Activated CD4-positive, alpha-beta T cell treated with anti-CD3 and anti-CD28 coated beads, Interleukin-2, amount 50 U/mL, for 48 hours (primary cell): ENCODE measurements around the gene C19orf73.
A peak's percentile ranks its signal among the peaks of the same experiment; 100 is the strongest.
"Not testable (repeated sequence)": the region's sequence is repeated elsewhere in the genome, so short reads cannot be mapped to it uniquely, and the experiment has no call there.

Source experiments
- DNase-seq, 2 experiments: peaks; one replicate each; pipeline ENCODE4 v3.0.0-alpha.2; 2020

Gene C19orf73

GRCh38 chr19:49148784-49149651, 30.1 kb upstream of the C19orf73 start:
- DNase-seq = peak; percentile 87 to 91

- no peak for DNase-seq
Observed at GRCh38 chr19:49148044-49148682, 29.2 kb upstream of the C19orf73 start.

GRCh38 chr19:49146408-49146770, 27.4 kb upstream of the C19orf73 start:
- DNase-seq = not testable (repeated sequence)

DNA sequence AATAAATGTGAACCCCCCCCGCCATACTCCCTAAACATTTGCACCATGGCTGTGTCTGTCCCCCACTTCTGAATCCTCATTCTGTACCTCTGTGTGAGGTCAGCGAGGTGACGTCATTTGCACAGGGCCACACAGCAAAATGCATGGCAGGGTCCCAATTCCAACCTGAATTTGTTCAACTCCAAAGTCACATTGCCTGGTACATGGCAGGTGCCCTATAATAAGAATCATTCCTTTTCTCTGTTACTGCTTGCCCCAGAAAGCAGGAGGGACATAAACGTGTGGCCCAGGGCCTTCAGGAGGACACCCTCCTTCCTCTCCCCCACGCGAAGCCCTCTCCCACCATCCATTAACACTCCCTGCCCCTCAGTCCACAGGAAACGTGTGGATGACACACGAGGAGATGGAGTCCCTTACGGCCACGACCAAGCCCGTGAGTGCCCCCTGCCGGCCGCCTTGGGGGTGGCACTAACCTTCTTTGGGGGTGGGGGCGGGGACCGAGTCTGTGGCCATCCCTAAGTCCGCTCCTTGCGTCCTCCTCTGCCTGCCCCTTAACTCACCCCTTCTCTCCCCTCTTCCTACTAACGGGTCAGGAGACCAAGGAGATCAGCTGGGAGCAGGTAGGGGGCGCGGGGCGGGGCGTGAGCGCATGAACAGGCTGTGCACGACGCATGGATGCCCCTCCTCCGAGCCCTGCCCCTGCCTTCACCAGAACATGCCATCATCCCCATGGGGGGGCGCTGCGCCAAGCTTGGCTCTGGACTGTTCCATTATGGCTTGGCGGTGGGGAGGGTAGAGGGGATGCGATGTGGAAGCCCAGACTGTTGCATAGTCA, 26.8 kb upstream of the C19orf73 start:
- peak; percentile 90 for DNase-seq

DNA sequence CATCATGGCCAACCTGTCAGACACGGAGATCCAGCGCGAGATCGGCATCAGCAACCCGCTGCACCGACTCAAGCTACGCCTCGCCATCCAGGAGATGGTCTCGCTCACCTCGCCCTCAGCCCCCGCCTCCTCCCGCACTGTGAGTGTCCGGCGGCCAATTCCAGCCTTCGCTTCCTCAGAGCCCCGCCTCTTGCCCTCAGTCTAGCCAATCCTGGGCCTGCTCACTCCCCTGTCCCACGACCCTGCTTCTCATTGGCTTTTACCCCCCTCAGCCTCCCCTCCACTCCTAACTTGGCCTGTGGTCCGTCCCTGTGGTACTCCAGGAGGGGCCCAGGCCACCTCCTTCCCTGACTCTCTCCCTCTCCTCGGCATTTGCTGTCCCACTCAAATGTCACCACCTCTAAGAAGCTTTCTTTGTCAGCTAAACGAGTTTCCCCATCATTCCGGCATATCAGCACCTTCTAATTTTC, 24.0 kb upstream of the C19orf73 start:
- peak; percentile 77 to 82 for DNase-seq

DNA sequence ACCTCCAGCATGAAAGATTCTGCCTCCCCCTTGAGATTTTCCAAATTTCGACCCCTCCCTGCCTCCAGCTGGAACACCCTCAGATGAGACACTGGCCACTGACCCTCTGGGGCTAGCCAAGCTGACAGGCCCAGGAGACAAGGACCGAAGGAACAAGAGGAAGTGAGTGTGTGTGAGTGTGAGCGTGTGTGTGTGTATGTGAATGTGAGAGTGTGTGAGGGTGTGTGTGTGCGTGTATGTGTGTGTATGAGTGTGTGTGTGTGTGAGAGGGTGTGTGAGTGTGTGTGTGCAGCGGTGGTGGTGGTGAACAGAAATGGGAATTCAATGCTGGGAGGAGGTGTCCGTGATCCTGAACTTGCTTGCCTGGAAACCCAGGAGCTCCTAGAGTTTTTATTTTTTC, 22.4 kb upstream of the C19orf73 start:
- DNase-seq = no peak

GRCh38 chr19:49140951-49141350, 22.0 kb upstream of the C19orf73 start:
- no peak for DNase-seq

- DNase-seq = no peak
Observed at GRCh38 chr19:49136771-49137171, 17.8 kb upstream of the C19orf73 start.

DNA sequence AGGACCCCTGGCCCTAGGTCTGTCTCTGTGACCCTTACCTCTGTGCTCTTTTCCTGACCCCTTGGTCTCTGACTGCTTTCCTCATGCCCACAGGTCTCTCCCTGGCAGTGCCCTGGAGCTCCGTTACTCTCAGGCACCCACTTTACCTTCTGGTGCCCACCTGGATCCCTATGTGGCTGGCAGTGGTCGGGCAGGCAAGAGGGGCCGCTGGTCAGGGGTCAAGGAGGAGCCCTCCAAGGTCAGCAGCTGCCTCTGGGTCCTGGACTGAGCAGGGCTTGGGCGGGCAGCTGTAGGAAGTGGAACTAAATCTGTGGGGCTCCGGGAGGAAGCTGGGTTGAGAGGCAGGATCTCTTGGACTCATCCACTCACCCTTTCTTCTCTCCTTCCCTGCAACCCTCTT, 16.7 kb upstream of the C19orf73 start:
- DNase-seq = no peak

- DNase-seq = peak; percentile 66 to 71
Observed at GRCh38 chr19:49133621-49134454, 14.9 kb upstream of the C19orf73 start.

DNA sequence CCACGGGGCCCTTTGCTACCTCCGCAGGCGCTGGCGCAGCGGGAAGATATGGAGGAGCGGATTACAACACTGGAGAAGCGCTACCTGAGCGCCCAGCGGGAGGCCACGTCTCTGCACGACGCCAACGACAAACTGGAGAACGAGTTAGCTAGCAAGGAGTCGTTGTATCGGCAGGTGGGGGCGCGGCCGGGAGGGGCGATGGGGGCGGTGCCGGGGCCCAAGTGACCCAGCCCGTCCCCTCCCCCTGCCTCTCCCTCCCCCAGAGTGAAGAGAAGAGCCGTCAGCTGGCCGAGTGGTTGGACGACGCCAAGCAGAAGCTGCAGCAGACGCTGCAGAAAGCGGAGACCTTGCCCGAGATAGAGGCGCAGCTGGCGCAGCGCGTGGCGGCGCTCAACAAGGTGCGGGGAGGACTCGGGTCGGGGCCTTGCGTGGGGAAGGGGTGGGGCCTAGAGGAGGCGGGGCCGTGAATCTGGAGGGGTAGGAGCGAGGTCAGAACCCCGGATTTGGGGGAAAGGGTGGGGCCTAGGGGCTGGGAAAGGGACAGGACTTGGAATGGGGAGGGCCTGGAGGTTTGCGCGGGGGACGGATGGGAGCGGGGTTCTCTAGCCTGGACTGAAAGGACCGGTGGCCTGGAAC, 14.1 kb upstream of the C19orf73 start:
- peak in 1 of 2 experiments; percentile 24 for DNase-seq

DNA sequence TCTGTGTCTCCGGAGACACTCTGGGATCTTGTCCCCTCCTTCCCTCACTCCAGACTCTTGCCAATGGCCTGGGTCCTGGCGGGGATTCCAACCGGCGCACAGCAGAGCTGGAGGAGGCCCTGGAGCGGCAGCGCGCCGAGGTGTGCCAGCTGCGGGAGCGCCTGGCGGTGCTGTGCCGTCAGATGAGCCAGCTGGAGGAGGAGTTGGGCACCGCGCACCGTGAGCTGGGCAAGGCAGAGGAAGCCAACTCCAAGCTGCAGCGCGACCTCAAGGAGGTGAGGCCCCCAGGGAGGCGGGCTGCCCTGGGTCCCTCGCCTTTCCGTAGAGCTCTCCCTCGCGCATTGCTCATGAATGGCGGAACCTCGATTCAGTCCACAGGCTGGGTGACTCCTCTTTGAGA, 11.4 kb upstream of the C19orf73 start:
- DNase-seq = no peak

DNA sequence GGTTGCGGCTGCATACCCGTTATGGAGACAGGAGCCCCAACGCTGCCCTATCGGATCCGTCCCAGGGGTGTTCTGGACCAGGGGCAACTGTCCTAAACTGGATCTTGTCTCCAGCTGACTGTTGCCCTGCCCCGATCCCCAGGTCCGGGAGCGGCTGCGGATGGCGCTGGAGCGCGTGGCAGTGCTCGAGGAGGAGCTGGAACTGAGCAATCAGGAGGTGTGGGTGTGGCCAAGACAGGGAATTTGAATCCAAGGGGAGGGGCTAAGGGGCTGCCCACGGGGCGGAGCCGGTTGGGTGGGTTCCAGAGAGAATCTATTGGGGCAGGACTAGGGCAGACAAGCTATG, 10.3 kb upstream of the C19orf73 start:
- no peak for DNase-seq

- DNase-seq = no peak
Observed at GRCh38 chr19:49128545-49129237, 9.7 kb upstream of the C19orf73 start.

DNA sequence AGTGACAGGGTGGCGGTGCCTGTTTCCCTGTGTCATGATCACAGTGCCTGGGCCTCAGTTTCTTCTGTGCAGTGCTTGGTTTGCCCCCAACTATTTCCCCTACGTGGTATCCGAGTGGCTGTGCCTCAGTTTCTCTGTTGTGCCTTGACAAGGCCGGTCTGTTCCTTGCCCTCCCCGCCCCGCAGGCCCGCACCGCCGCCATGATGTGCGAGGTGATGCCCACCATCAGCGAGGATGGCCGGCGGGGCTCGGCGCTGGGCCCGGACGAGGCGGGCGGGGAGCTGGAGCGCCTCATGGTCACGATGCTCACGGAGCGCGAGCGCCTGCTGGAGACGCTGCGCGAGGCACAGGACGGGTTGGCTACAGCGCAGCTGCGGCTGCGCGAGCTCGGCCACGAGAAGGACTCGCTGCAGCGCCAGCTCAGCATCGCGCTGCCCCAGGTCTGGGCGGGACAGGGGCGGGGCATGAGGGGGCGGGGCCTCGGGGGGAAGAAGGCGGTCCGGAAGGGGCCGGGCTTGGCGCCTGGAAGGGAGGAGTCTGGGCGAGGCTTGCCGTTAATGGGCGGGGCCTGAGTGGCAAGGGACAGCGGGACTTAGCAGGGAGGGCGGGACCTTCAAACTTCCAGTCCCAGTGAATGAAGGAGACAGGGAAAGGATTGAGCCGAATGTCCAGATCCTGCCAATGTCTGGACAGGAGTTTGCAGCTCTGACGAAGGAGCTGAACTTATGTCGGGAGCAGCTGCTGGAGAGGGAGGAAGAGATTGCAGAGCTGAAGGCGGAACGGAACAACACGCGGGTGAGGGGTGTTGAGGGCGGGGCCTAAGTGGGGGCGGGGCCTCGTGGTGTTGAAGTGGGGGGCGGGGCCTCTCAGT, 9.0 kb upstream of the C19orf73 start:
- peak; percentile 95 to 96 for DNase-seq

DNA sequence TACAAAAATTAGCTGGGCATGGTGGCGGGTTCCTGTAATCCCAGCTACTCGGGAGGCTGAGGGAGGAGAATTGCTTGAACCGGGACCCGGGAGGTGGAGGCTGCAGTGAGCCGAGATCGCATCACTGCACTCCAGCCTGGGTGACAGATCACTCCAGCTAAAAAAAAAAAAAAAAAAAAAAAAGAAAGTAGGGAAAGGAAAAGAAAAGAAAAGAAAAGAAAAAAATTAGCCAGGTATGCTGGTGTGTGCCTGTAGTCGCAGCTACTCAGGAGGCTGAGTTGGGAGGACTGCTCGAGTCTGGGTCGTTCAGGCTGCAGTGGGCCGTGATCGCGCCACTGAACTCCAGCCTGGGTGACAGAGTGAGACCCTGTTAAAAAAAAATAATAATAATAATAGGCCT, 8.3 kb upstream of the C19orf73 start:
- not testable (repeated sequence) for DNase-seq

DNA sequence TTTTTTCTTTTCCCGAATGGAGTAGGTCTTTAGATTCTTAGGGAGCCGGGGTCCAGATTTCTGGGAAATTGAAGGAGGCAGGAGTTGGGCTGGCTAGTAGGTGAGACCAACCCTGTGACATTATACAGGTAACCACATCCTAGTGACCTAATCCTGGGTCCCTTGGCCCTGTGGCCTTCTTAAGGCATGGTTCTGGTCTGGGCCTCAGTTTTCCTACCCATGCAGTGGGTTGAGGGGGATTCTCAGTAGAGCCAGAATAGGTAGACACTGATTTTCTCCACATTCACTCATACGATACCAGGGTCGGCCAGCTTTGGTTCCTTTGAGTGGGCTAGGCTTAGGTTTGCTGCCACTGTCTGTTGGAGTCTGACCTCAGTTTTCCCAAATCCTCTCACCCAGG, 7.6 kb upstream of the C19orf73 start:
- no peak for DNase-seq

DNA sequence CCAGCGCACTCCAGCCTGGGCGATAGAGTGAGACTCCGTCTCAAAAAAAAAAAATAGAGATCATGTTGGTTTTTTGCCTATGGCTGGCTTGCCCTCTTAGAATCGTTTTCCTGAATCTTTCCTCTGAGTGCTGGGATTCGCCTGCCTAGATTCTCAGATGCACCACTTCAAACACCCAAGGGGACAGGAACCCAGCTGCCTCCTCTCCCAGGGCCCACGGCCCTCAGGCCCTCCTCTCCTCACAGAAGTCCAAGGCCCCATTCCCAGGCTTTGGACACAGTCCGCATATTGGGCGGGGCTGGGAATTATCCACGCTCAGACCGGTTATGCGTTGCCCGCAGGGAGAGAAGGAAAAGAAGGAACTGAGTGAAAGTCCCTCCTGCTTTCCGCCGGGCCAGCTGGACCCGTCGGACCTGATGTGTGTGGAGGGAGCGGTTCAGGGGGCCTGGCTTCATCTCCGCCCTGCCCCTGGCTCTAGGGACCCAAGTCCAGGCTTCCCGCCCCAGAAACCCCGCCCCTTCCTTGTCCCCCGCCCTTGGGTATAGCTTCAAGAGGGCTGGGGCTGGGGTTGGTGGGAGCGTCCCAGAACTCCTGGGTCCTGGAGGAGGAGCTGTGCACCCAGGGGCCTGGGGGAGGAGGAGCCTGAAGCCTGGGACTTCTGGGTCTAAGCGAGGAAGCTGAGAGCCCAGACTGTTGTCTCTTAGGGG, 6.2 kb upstream of the C19orf73 start:
- no peak for DNase-seq

- DNase-seq = not testable (repeated sequence)
Observed at GRCh38 chr19:49123285-49123684, 4.3 kb upstream of the C19orf73 start.

- not testable (repeated sequence) for DNase-seq
Observed at GRCh38 chr19:49121841-49122240, 2.9 kb upstream of the C19orf73 start.
